ENCODE results near the gene GDPD3. TPM values are rescaled to one million over a fixed set of nuclear protein-coding genes. Genes with fewer than 3 reads are reported as not detected.

Gene GDPD3
- total RNA-seq, 1 donor from 2014 or later: 6.4 TPM

DNA sequence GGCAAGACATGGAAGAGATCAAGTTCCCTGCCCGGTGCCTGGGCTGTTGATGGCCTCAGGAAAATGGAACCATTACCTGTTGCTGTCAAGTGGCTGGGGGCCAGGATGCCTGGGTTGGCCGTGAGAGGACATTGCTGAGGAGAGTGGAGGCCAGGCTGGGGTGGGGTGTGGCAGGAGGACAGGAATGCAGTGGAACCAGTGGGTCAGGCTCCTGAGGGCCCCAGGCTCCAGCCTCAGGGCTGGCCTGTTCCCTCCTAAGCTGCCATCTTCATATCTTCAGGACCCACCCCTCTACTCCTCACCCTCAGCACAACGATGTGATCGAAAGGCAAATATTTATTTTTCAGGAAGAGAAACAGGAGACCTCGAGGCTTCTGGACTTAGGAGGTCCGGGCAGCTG is 8.8 kb downstream of the GDPD3 start:
- Mint-ChIP-seq H3K27me3 (ENCODE audit: low read depth) (no peaks in the 10 kb centered on the region), H3K4me1 (ENCODE audit: low read depth) (no peaks in the 10 kb centered on the region), H3K27ac (no peak overlapping the region), H3K36me3 (ENCODE audit: low read depth) (peaks cover 27% of the 10 kb centered on the region), H3K4me3 (ENCODE audit: low read depth) (no peak overlapping the region), H3K9me3 (no peaks in the 10 kb centered on the region)
- intact Hi-C loops (cut with micrococcal nuclease): no loop called here
- no peak for DNase-seq (ENCODE audit: low spot score)

DNA sequence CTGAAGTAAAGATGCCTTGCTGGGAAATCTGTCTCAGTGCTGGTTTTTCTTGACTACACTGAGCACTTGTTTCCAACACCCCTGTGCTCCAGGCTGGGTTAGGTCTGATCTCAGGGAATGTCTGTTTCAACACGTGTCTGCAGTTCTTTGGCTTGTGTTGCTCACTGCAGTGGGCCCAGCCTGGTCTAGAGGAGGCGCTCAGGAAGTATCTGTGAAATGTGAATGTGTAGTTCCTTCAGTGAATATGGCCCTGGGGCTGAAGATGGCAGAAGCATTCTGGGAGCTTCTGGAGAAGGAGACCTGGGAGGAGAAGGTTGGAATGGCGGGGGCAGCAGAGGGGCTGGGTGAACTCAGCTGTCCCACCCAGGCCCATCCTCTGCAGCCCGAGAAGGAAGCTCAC is 9.2 kb downstream of the GDPD3 start:
- intact Hi-C loops (cut with micrococcal nuclease): no loop called here
- Mint-ChIP-seq H3K9me3 (no peaks in the 10 kb centered on the region), H3K4me1 (ENCODE audit: low read depth) (no peaks in the 10 kb centered on the region), H3K27me3 (ENCODE audit: low read depth) (no peaks in the 10 kb centered on the region), H3K27ac (no peak overlapping the region), H3K4me3 (ENCODE audit: low read depth) (no peak overlapping the region), H3K36me3 (ENCODE audit: low read depth) (peaks cover 27% of the 10 kb centered on the region)
- no peak for DNase-seq (ENCODE audit: low spot score)

DNA sequence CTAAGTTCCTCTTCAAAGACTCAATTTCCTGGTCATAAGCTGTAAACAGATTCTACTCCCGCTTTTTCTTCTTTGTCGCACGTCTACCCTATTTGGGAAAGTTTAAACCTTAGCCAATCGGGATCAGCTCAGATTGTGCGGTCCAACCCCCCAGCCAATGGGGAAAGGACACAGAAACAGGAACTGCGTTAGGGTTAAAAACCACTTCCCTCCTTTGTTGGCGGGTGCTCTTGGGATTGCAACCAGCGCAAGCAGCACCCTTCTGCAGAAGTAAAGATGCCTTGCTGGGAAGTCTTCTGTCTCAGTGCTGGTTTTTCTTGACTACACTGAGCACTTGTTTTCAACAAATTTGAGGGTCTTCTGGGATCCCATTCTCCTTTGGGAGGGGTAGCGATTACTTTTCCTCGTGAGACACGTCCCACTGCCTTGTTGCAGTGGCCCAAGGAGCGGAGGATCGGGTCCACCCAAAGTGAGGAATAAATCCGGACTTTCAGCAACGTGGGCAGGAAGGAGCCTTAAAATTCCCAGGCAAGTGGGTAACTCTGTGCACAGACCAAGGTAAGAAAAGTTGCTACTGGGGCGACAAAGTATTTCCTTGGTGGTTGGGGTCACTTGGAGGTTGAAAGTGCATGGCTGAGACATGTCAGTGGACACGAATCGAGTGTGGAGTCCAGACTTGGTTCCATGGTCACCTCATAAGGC is 16.3 kb downstream of the GDPD3 start:
- Mint-ChIP-seq H3K27me3 (ENCODE audit: low read depth) (no peaks in the 10 kb centered on the region), H3K27ac (peak overlapping the region; percentile 85), H3K9me3 (peaks cover 24% of the 10 kb centered on the region), H3K4me1 (ENCODE audit: low read depth) (peaks cover 21% of the 10 kb centered on the region), H3K4me3 (ENCODE audit: low read depth) (peak overlapping the region; percentile 65), H3K36me3 (ENCODE audit: low read depth) (peaks cover 41% of the 10 kb centered on the region)
- DNase-seq (ENCODE audit: low spot score): no peak
- intact Hi-C loops (cut with micrococcal nuclease): loop anchor here (1.0 to 10.0 kb wide), 2 partner anchors 22 to 308 kb away; partner anchors contain the start of genes PPP4C and ZNF771

DNA sequence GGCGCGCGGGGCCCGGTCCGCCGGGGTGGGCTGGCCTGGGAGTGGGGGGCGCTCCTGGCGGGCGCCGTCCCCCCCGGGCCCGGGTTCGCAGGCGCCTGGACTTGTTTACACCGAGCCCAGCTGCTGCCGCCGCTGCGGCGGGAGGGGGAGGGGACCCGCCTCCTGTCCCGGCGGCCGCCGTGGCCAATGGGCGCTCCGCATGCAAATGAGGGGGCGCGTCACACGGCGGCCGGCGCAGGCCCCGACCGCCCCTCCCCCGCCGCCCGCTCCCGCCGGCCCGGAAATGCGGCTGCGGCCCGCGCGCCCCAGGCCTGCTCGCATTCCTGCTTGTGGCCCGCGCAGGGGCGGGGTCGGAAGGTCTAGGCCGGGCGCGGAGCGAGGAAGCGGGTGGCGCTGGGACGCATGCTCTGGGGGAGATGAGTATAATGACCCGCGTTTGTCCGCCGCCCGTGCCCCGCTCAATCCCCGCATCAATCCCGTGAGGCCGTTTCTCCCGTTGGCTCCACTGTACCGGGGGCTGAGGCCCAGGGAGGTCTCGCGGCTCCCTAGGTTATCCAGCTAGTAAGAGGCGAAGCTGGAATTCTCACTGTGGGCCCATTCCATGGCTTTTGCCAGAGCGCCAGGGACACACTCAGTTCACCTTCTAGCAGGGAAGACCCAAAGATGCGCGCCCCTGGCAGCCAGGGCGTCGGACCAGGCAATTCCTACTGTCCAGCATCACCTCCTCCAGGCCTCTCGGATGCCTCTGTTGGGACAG is 17.1 kb downstream of the GDPD3 start, which contains the start of gene YPEL3:
YPEL3 (minus strand) TSS at position 109 of the 757 bp plus-strand sequence. CDS start 731 bp downstream, outside the sequence.
- peak; percentile 88 for DNase-seq (ENCODE audit: low spot score)
- Mint-ChIP-seq H3K9me3 (peaks cover 24% of the 10 kb centered on the region), H3K27ac (peak within 1 kb of the TSS; percentile 86), H3K27me3 (ENCODE audit: low read depth) (no peaks in the 10 kb centered on the region), H3K36me3 (ENCODE audit: low read depth) (peaks cover 41% of the 10 kb centered on the region), H3K4me3 (ENCODE audit: low read depth) (peak within 1 kb of the TSS; percentile 84), H3K4me1 (ENCODE audit: low read depth) (peaks cover 24% of the 10 kb centered on the region)
- intact Hi-C loops (cut with micrococcal nuclease): loop anchor here (1.0 to 10.0 kb wide), 2 partner anchors 21 to 309 kb away; partner anchors contain the start of genes PPP4C and ZNF771

DNA sequence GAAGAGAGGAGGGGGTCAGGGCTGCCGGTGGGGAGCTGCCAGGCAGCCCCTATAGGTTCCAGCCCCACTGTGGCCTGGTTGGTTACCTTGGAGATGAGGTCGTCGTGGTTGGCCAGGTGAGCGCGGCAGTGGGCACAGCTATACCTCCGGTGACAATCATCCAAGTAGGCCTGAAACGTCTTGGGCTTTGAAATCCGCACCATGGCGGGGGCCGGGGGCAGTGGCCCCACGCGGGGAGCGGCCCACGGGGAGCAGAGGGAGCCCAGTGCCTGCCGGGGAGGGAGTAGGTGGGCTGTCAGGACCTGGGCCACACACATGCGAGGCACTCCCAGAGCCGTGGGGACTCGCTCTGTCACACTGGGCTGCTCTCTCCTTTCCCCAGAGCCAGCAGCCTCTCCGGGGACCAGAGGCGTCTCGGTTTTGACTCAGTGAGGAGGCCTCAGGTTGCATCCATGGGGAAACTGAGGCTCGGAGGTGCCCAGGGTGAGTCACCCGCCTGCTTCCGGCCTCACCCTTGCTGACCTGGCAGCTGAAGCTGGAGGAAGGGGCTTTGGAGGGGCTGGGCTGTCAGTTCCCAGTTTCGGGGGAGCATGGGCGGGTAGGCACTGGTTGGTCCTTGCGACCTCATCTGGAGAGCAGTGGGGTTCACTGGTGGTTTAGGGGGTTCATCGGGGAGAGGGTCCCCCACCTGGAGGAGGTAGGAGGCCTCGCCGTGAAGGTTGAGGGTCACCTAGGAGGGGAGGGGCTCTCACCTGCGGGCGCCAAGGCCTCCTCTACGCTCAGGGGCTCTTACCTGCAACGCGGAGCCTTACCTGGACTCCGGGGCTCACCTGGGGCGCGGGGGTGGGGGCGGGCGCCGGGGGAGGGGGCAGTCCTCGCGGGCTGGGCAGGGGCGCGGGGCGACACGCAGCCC is 17.9 kb downstream of the GDPD3 start:
- Mint-ChIP-seq H3K27ac (peak overlapping the region; percentile 86), H3K36me3 (ENCODE audit: low read depth) (peaks cover 41% of the 10 kb centered on the region), H3K4me1 (ENCODE audit: low read depth) (peaks cover 27% of the 10 kb centered on the region), H3K9me3 (peaks cover 24% of the 10 kb centered on the region), H3K4me3 (ENCODE audit: low read depth) (peak overlapping the region; percentile 84), H3K27me3 (ENCODE audit: low read depth) (no peaks in the 10 kb centered on the region)
- DNase-seq (ENCODE audit: low spot score): no peak
- intact Hi-C loops (cut with micrococcal nuclease): loop anchor here (1.0 to 10.0 kb wide), 2 partner anchors 20 to 309 kb away; partner anchors contain the start of genes PPP4C and ZNF771

DNA sequence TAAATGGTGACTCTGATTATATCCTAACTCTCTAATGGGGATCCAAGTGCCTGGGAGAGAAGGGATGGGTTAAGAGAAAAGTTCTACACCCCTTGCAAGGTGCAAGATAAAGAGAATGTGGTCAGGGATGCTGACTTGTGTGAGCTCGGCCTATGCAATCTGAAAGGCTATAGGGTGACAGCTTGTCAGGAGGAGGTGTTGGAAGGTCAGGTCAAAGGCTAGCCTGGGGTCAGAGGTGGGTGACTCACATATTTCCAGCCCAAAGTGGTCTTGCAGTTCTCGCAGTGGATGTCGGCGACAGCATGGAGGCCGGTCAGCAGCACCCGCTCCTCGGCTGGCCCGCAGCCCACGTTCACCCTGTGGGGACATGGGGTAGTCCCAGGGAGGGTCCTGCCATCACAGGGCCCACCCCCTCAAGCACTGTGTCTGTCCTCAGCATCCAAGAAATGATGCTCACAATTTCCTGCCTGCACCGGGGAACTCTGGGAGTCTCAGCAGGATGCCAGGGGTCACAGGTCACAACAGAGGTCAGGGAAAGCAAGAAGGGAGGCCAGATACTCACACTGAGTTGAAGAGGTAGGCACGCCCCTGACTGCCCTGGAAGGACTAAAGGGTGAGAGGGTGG is 18.7 kb downstream of the GDPD3 start:
- Mint-ChIP-seq H3K4me1 (ENCODE audit: low read depth) (peaks cover 34% of the 10 kb centered on the region), H3K9me3 (peaks cover 24% of the 10 kb centered on the region), H3K27me3 (ENCODE audit: low read depth) (no peaks in the 10 kb centered on the region), H3K36me3 (ENCODE audit: low read depth) (peaks cover 41% of the 10 kb centered on the region), H3K27ac (peak overlapping the region; percentile 71), H3K4me3 (ENCODE audit: low read depth) (peak overlapping the region; percentile 84)
- DNase-seq (ENCODE audit: low spot score): no peak
- intact Hi-C loops (cut with micrococcal nuclease): loop anchor here (10.0 kb wide), 1 partner anchor 310 kb away; the partner anchor contains the start of gene ZNF771

DNA sequence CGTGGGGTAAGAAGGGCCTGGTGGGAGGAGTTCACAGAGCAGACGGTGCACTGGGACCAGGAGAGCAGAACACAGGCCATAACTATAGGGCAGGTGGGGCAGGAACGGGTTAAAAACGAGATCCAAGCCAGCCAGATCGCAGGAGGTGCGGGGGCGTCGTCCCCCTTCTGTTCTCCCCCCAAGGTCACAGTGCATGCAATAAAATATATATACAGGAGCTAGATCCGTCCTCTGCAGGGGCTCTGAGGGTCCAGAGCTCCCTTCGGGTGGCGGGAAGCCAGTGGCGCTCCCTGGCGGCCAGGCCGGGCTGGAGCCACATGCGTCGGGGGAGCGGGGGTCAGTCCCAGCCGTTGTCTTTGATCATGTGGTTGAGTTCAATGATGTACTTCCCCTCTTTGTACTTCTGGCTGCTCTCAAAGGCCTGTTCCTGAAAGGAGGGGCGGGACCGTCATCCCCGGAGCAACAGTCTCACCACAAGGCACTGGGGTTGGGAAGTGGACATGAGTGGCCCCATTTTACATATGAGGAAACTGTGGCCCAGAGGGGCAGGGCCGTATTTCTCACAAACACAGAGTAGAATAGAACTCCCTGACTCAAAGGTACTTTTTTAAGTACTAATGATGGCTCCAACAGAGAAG is 20.8 kb downstream of the GDPD3 start:
- Mint-ChIP-seq H3K27me3 (ENCODE audit: low read depth) (no peaks in the 10 kb centered on the region), H3K4me3 (ENCODE audit: low read depth) (peak overlapping the region; percentile 88), H3K9me3 (peaks cover 11% of the 10 kb centered on the region), H3K36me3 (ENCODE audit: low read depth) (peaks cover 34% of the 10 kb centered on the region), H3K27ac (peak overlapping the region; percentile 97), H3K4me1 (ENCODE audit: low read depth) (peaks cover 37% of the 10 kb centered on the region)
- intact Hi-C loops (cut with micrococcal nuclease): loop anchor here (1.0 to 10.0 kb wide), 4 partner anchors 18 to 566 kb away; partner anchors contain the start of genes ALDOA, FBRS, PPP4C and ZNF771
- peak; percentile 73 for DNase-seq (ENCODE audit: low spot score)

DNA sequence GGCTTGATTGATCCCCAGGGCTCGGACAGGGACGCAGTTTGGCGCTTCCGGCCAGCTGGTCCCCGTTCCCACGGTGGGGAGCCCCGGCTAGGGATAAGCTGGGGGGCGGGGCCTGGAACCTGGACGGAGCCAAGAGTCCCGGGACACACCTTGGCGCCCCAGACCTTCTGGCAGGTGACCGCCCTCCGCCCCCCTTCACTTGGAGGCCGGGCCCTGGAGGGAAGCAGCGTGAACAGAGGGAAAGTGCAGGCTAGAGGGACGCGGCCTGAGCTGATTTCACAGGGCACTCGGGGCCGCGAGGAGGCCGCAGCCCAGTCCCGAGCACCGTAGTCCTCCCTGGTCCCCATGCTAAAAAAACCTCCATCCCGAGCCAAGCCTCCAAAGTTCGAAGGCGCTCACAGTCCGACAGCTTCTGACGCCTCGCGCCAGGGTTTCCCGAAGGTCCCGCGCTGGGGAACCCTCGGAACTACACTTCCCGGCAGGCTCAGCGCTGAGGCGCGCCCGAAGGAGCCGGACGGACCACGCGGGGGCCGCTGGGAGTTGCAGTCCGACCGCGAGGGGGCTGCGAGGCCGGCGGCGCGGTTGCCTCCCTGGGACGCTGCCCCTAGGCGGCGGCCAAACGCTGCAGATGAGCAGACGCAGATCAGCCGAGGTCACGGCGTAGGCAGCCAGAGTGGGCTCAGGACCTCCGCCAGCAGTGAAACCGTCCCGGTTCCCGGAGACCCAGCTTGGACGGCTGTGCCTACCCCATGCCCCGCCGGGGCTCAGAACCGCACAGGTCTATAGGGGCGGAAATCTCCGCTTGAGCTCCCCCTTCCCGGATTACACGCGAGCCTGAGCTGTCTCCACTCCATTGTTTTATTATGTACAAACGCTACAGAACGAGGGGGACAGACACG is 21.6 kb downstream of the GDPD3 start, which contains the start of gene TBX6:
TBX6 (minus strand) TSS at position 451 of the 899 bp plus-strand sequence. CDS start 731 bp downstream, outside the sequence.
- intact Hi-C loops (cut with micrococcal nuclease): loop anchor here (1.0 to 10.0 kb wide), 4 partner anchors 17 to 567 kb away; partner anchors contain the start of genes ALDOA, FBRS, PPP4C and ZNF771

DNA sequence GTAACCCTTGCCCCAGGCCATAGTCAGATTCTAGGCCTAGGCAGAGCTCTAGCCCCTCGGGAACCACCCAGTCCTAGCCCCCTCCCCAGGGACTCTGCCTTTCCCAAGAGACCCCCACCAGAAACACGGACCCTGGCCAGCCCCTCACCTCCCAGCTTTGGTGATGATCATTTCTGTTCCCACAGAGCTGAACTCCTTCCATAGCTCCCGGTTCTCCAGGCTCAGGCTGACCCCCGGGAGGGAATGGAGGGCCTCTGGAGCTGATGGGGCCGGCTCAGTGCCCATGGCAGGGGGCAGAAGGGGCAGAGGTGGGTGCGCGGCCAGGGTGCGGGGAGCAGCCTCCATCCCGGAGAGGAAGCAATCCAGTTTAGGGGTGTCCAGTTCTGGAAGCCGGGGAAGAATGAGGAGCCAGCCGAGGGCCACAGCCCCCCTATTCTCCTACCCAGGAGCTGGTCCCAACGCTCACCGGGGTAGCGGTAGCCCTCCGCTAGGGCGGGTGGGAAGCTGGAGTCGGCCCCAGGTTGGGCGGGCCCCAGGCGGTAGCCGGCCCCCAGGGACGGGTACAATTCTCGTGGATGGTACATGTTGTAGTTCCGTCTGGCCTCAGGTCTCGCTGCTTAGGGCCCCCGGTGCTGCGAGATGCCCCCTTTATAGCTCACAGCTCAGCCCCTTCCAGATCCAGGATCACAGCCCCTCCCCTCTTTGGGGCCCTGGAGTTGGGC is 22.6 kb downstream of the GDPD3 start:
- peak overlapping the region; percentile 67 for H3K27ac Mint-ChIP-seq
- peaks cover 37% of the 10 kb centered on the region for H3K4me1 Mint-ChIP-seq (ENCODE audit: low read depth)
- intact Hi-C loops (cut with micrococcal nuclease): loop anchor here (10.0 kb wide), 1 partner anchor 314 kb away; the partner anchor contains the start of gene ZNF771
- peaks cover 29% of the 10 kb centered on the region for H3K36me3 Mint-ChIP-seq (ENCODE audit: low read depth)
- H3K4me3 Mint-ChIP-seq (ENCODE audit: low read depth): peak overlapping the region; percentile 31
- DNase-seq (ENCODE audit: low spot score): no peak
- H3K27me3 Mint-ChIP-seq (ENCODE audit: low read depth): no peaks in the 10 kb centered on the region
- no peaks in the 10 kb centered on the region for H3K9me3 Mint-ChIP-seq

More for the DNA sequence above, 21.6 kb downstream of the GDPD3 start, which contains the start of gene TBX6:
- peak within 1 kb of the TSS; percentile 88 for H3K4me3 Mint-ChIP-seq (ENCODE audit: low read depth)
- DNase-seq (ENCODE audit: low spot score): peak; percentile 92
- H3K9me3 Mint-ChIP-seq: peaks cover 3% of the 10 kb centered on the region
- peaks cover 37% of the 10 kb centered on the region for H3K4me1 Mint-ChIP-seq (ENCODE audit: low read depth)
- peak within 1 kb of the TSS; percentile 97 for H3K27ac Mint-ChIP-seq
- no peaks in the 10 kb centered on the region for H3K27me3 Mint-ChIP-seq (ENCODE audit: low read depth)
- peaks cover 32% of the 10 kb centered on the region for H3K36me3 Mint-ChIP-seq (ENCODE audit: low read depth)

Measured in activated T-helper 2 cell treated with anti-CD3 and anti-CD28 coated beads, Interferon-gamma antibody, Interleukin-2, Interleukin-4, amounts not matched to agents 10 μg/mL and 5 μg/mL and 100 μg/mL, durations not matched to agents 14 hours and 24 hours and 36 hours (primary cell).